ENCODE data around the gene SELENBP1. TPM values are rescaled to one million over a fixed set of nuclear protein-coding genes. Genes with fewer than 3 reads are reported as not detected.
"Not testable (repeated sequence)": the region's sequence is repeated elsewhere in the genome, so short reads cannot be mapped to it uniquely, and the experiment has no call there.

SELENBP1 gene
- total RNA-seq, 1 donor from 2014 or later, result 10.2 TPM

DNA sequence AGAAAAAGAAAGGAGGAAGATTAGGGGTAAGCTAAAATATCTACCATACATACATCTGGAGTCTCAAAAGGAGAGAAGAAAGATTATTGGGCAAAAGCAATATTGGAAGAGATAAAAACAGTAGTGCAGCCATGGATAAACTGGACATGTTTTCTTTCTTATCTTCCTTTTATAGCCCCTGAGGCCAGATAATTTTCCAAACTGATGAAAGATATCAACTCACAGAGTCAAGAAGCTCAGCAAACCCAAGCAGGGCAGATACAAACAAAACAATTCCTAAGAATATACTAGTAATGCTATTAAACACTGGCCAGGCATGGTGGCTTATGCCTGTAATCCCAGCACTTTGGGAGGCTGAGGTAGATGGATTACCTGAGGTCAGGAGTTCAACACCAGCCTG is 21.1 kb upstream of the SELENBP1 start:
- H3K27ac Mint-ChIP-seq (ENCODE audit: unreplicated experiment), result no peak overlapping the region
- peaks cover 9% of the 10 kb centered on the region for H3K27me3 Mint-ChIP-seq (ENCODE audit: unreplicated experiment)
- no peaks in the 10 kb centered on the region for H3K4me1 Mint-ChIP-seq (ENCODE audit: unreplicated experiment)
- H3K36me3 Mint-ChIP-seq (ENCODE audit: unreplicated experiment), result no peaks in the 10 kb centered on the region
- TF ChIP-seq, protein P1, sequence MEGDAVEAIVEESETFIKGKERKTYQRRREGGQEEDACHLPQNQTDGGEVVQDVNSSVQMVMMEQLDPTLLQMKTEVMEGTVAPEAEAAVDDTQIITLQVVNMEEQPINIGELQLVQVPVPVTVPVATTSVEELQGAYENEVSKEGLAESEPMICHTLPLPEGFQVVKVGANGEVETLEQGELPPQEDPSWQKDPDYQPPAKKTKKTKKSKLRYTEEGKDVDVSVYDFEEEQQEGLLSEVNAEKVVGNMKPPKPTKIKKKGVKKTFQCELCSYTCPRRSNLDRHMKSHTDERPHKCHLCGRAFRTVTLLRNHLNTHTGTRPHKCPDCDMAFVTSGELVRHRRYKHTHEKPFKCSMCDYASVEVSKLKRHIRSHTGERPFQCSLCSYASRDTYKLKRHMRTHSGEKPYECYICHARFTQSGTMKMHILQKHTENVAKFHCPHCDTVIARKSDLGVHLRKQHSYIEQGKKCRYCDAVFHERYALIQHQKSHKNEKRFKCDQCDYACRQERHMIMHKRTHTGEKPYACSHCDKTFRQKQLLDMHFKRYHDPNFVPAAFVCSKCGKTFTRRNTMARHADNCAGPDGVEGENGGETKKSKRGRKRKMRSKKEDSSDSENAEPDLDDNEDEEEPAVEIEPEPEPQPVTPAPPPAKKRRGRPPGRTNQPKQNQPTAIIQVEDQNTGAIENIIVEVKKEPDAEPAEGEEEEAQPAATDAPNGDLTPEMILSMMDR (IDR thresholded peaks at IDR 0.05), result no peak
- no peak overlapping the region for H3K4me3 Mint-ChIP-seq (ENCODE audit: unreplicated experiment)
- no peak for DNase-seq (ENCODE audit: extremely low spot score, unreplicated experiment)
- H3K9me3 Mint-ChIP-seq (ENCODE audit: unreplicated experiment), result peaks cover 6% of the 10 kb centered on the region

DNA sequence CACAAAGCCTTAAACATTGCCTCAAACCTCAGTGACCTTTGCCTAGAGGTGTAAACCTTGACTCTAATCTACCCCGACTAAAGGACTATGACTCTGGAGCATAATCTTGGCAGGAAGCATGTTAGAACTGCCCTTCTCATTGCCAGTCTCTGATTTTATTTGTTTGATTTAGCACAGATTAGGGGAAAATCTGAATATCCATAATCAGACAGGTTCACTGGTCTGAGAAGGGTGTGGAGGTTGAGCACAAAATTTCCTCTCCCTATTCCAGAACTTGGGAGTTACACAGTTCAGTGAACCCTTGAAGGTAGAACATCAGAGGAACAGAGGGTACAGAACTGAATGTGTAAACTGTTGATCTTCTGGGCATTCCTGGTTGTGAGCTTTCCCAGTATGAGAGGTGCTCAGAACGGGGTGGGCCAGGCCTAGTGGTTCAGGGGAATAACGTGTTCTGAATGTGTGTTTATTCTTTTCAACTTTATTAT is 18.6 kb upstream of the SELENBP1 start:
- DNase-seq (ENCODE audit: extremely low spot score, unreplicated experiment), result no peak
- TF ChIP-seq, protein P1 (IDR thresholded peaks at IDR 0.05), result no peak
- Mint-ChIP-seq H3K27me3 (ENCODE audit: unreplicated experiment) (peaks cover 12% of the 10 kb centered on the region), H3K4me1 (ENCODE audit: unreplicated experiment) (no peaks in the 10 kb centered on the region), H3K9me3 (ENCODE audit: unreplicated experiment) (peaks cover 6% of the 10 kb centered on the region), H3K36me3 (ENCODE audit: unreplicated experiment) (no peaks in the 10 kb centered on the region), H3K27ac (ENCODE audit: unreplicated experiment) (no peak overlapping the region), H3K4me3 (ENCODE audit: unreplicated experiment) (no peak overlapping the region)

DNA sequence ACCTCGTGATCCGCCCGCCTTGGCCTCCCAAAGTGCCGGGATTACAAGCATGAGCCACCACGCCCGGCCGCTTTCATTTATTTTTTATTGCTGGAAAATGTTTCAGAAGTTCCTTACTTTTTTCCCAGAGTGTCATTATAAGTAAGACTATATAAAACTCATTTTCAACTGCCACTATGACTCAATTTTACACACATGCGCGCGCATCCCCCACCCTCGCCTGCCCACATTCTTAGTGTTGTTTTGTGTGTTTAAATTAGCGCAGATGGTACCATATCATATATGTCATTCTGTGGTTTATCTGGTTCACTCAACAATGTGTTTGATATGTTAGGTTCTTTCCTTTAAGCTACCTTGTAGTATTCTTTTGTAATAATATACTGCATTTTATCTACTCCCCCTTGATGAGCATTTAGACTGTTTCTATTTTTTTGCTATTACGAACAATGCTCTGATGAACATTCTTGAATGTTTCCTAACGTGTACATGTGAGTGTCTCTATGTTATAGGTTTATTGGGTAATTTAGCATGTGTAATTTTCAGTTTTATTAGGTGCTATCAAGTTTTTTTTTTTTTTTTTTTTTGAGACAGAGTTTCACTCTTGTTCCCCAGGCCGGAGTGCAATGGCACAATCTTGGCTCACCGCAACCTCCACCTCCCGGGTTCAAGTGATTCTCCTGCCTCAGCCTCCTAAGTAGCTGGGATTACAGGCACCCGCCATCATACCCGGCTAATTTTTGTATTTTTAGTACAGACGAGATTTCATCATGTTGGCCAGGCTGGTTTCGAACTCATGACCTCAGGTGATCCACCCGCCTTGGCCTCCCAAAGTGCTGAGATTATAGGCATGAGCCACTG is 17.9 kb upstream of the SELENBP1 start:
- not testable (repeated sequence) for H3K4me1 Mint-ChIP-seq (ENCODE audit: unreplicated experiment); H3K27ac Mint-ChIP-seq (ENCODE audit: unreplicated experiment); H3K36me3 Mint-ChIP-seq (ENCODE audit: unreplicated experiment); DNase-seq (ENCODE audit: extremely low spot score, unreplicated experiment); H3K4me3 Mint-ChIP-seq (ENCODE audit: unreplicated experiment); H3K9me3 Mint-ChIP-seq (ENCODE audit: unreplicated experiment)
- peaks cover 12% of the 10 kb centered on the region for H3K27me3 Mint-ChIP-seq (ENCODE audit: unreplicated experiment)

DNA sequence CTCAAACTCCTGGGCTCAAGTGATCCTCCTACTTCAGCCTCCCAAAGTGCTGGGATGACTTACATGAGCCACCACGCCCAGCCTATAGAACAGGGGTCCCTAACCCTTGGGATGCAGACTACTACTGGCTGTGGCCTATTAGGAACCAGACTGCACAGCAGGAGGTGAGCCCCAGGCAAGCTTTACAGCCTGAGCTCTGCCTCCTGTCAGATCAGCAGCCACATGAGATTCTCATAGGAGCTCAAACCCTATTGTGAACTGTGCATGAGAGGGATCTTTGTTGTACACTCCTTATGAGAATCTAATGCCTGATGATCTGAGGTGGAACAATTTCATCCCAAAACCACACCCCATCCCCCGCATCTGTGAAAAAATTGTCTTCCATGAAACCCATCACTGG is 13.5 kb upstream of the SELENBP1 start:
- Mint-ChIP-seq H3K4me3 (ENCODE audit: unreplicated experiment) (no peak overlapping the region), H3K27me3 (ENCODE audit: unreplicated experiment) (peaks cover 3% of the 10 kb centered on the region), H3K27ac (ENCODE audit: unreplicated experiment) (no peak overlapping the region), H3K9me3 (ENCODE audit: unreplicated experiment) (no peaks in the 10 kb centered on the region), H3K4me1 (ENCODE audit: unreplicated experiment) (no peaks in the 10 kb centered on the region), H3K36me3 (ENCODE audit: unreplicated experiment) (no peaks in the 10 kb centered on the region)
- DNase-seq (ENCODE audit: extremely low spot score, unreplicated experiment), result no peak
- TF ChIP-seq, protein P1 (IDR thresholded peaks at IDR 0.05), result no peak

DNA sequence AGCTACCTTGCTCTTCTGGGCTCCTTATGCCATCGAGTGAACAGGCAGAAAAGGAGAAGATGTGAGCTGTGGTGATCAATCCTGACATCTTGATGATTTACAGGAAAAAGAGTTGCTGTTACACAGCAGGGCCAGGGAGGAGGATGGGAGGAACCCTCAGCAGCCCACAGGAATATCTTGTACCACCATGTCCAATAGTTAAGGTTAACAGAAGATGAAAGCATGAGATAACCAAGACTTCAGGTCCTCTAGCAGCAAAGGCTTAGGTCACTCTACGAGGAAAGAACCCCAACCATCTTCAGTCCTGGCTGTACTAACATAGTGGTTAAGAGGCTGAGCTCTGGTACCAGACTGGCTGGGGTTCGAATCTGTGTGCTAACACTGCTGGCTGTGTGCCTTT is 12.1 kb upstream of the SELENBP1 start:
- H3K9me3 Mint-ChIP-seq (ENCODE audit: unreplicated experiment), result no peaks in the 10 kb centered on the region
- TF ChIP-seq, protein P1 (IDR thresholded peaks at IDR 0.05), result no peak
- H3K36me3 Mint-ChIP-seq (ENCODE audit: unreplicated experiment), result no peaks in the 10 kb centered on the region
- DNase-seq (ENCODE audit: extremely low spot score, unreplicated experiment), result no peak
- H3K4me1 Mint-ChIP-seq (ENCODE audit: unreplicated experiment), result no peaks in the 10 kb centered on the region
- no peak overlapping the region for H3K27ac Mint-ChIP-seq (ENCODE audit: unreplicated experiment)
- H3K4me3 Mint-ChIP-seq (ENCODE audit: unreplicated experiment), result no peak overlapping the region
- H3K27me3 Mint-ChIP-seq (ENCODE audit: unreplicated experiment), result peaks cover 3% of the 10 kb centered on the region

Data from osteocyte (in vitro differentiated cells).